Superior temporal gyrus (tissue), 1 donor: ENCODE data around the gene COPS3.
"Not testable (repeated sequence)": the region's sequence is repeated elsewhere in the genome, so short reads cannot be mapped to it uniquely, and the experiment has no call there.

Experiments used
- DNase-seq: peaks from one replicate; pipeline ENCODE4 v3.0.0-alpha.2; 2016; ENCODE audit errors: extremely low spot score

The COPS3 gene

DNA sequence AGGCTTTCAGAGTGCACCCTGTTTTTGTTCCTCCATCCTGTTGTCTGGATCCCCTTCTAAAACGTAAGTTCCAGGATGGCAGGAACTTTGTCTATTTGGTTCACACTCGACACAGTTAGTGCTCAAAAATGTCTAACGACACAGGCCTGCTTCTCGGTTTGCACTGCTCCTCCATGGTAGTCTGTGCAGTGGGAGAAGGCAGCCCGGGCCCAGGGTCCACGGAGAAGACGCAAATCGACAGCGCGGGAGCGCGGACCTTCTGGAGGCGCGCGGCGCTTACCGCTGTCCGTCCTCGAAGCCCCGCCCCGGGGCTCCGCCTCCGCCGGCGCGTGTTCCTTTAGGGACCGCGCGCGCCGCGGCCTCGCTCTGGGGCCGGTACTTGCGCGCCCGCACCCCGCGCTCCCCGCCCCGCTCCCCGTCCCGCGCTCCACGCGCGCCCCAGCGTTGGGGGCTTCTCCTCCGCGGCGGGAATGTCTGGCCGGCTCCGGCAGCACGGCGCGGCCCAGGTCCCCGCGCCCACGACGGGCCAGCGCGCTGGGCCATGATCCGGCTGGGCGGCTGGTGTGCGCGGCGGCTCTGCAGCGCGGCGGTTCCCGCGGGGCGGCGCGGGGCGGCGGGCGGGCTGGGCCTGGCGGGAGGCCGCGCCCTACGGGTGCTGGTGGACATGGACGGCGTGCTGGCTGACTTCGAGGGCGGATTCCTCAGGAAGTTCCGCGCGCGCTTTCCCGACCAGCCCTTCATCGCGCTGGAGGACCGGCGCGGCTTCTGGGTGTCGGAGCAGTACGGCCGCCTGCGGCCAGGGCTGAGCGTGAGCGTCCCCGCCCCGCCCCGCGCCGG lies 22.2 kb upstream of the COPS3 start, which contains the start of gene NT5M:
Gene NT5M, plus strand, starts transcription at position 364 of the 837 bp plus-strand sequence. Its CDS starts 178 bp downstream, at position 542.
- peak; percentile 79 for DNase-seq

DNA sequence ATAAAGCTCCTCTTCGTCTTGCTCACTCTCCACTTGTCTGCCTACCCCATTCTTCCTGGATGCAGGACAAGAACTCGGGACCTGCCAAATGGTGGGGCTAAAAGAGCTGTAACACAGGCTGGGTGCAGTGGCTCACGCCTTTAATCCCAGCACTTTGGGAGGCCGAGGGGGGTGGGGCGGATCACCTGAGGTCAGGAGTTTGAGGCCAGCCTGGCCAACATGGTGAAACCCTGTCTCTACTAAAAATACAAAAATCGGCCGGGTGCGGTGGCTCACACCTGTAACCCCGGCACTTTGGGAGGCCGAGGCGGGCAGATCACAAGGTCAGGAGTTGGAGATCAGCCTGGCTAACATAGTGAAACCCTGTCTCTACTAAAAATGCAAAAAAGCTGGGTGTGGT lies 20.6 kb upstream of the COPS3 start:
- not testable (repeated sequence) for DNase-seq

- DNase-seq: no peak
Observed at GRCh38 chr17:17300624-17301568, 19.9 kb upstream of the COPS3 start.

DNA sequence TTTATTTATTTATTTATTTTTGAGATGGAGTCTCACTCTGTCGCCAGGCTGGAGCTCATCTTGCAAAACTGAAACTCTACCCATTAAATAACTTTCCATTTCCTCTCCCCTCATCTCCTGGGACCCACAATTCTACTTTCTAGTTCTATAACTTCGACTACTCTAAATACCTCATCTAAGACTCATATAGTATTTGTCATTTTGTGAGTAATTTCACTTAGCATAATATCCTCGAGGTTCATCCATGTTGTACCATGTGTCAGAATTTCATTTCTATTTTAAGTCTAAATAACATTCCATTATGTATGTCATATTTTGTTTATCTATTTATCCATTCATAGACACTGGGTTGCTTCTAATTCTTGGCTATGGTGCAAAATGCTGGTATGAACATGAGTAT lies 17.1 kb upstream of the COPS3 start:
- no peak for DNase-seq

- DNase-seq: no peak
Observed at GRCh38 chr17:17297217-17297616, 16.2 kb upstream of the COPS3 start.

DNA sequence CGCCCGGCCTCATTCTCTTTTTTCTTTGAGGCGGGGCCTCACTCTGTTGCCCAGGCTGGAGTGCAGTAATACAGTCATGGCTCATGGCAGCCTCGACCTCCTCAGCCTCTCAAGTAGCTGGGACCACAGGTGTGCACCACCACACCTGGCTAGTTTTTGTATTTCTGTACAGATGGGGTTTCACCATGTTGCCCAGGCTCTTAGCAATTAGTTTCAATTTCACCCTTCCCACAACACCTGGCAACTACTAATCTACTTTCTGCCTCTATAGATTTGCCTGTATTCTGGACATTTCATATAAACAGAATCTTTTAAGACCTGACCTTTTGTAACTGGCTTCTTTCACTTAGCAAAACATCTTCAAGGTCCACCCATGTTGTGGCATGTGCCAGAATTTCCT lies 14.1 kb upstream of the COPS3 start:
- DNase-seq: no peak

GRCh38 chr17:17289701-17290100 lies 8.7 kb upstream of the COPS3 start:
- DNase-seq: no peak

DNA sequence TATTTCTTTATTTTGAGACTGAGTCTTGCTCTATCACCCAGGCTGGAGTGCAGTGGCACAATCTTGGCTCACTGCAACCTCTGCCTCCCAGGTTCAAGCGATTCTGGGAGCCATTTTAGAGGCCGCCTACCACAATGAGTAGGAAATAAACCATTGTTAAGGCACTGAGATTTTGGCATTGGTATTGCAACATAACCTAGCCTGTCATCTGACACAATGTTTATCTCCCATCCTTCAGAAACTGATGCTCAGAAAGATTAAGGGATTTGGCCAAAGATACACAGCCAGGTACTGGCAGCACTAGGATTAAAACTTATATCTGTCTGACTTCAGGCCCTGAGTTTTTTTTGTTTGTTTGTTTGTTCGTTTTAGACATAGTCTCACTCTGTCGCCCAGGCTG lies 8.0 kb upstream of the COPS3 start:
- DNase-seq: no peak

DNA sequence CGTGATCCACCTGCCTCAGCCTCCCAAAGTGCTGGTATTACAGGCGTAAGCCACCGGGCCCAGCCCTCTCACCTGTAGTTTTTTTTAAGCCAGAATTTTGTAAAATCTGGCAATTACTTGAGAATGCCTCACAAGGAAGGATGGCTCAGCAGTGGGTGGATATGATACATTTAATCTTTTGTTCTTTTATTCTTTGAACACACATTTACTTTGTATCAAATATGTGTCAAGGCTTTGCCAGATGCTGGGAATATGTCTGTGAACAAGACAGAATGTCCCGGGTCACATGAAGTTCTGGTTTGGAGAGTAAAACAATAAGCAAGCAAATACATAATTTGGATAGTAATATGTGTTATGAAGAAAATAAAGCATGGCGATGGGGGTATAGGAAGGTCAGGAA lies 4.9 kb upstream of the COPS3 start:
- DNase-seq: no peak

DNA sequence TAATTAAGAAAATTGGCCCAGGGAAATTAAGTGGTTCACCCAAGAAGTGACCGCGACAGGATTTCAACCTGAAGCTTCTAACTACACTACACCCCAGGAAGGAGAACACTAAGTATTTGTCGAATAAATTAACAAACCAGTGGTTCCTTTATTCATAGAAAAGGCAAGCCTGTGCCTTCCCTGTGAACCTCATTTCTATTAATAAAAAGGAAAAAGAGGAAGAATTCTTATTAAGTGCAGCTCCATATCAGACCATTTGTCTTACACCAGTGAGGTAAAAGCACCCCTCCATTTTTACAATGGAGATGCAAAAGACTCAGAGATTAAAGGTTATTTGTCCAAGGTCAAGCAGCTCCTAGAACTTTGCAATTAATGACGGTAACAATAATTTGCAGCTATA lies 1.7 kb downstream of the COPS3 start:
- no peak for DNase-seq

- DNase-seq: not testable (repeated sequence)
Observed at GRCh38 chr17:17277431-17277830, 3.6 kb downstream of the COPS3 start.

DNA sequence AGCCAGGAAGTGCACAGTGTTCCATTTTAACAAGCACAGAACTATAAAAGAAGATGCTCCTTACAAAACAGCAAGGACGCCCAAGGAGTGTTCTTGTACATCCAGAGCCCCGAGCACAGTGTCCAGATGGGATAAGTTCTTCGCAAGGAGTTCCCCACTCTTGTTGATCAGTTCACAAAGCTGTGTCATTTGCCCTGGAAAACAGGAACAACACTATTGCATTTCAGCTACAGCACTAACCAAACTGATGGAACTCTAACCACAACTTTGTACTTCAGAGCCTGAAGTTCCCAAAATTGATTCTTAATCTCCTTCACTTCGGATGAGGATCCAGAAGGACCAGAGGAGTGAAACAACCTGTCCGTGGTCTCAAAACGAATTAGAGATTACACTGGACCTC lies 5.1 kb downstream of the COPS3 start:
- no peak for DNase-seq

DNA sequence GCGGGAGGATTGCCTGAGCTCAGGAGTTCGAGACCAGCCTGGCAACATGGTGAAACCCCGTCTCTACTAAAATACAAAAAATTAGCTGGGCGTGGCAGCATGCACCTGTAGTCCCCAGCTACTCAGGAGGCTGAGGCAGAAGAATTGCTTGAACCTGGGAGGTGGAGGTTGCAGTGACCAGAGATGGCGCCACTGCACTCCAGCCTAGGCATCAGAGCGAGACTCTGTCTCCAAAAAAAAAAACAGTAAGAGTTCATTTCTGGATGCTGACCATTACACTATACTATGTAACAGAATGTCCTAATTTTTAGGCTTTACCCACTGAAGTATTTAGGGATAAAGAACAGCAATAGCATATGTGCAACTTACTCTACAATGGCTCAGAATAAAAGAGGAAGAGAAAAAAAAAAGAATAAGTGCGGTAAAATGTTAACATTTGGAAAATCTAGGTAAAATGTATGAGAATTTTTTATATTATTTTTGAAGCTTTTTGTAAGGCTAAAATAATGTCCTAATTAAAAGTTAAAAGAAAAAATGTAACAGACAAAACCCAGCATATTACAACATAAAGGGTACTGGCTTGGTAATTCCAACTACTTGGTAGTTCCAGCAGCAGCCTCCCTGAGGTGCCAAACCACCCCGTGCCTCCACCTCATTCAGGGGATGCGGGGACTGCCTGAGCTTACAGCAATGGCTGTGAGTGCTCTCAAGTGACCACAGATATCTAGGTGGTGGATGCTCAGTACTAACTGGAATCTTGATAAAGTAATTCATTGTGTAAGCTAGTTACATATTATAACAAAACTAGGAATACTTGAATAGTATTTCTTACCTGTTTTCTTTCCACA lies 10.9 kb downstream of the COPS3 start:
- no peak for DNase-seq

- no peak for DNase-seq
Observed at GRCh38 chr17:17264430-17264829, 16.6 kb downstream of the COPS3 start.

- peak; percentile 83 for DNase-seq
Observed at GRCh38 chr17:17258998-17259397, 22.0 kb downstream of the COPS3 start.

GRCh38 chr17:17258011-17258410 lies 23.0 kb downstream of the COPS3 start:
- DNase-seq: no peak

DNA sequence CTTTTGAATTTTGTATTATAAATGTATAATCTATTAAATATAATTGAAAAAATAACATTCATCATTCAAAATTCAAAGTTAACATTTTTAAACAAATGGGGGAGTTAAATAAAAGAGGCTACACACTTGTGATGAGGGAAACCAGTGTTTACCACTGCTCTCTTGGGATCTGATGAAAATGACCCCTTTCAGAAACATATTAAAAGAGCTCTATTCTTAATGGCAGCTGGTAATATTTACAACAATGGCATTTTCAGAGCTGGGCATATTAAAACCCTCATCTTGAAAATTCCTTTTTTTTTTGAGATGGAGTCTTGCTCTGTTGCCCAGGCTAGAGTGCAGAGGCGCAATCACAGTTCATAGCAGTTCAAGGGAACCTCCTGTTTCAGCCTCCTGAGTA lies 24.7 kb downstream of the COPS3 start:
- DNase-seq: peak; percentile 47

GRCh38 chr17:17255689-17256088 lies 25.4 kb downstream of the COPS3 start:
- not testable (repeated sequence) for DNase-seq

DNA sequence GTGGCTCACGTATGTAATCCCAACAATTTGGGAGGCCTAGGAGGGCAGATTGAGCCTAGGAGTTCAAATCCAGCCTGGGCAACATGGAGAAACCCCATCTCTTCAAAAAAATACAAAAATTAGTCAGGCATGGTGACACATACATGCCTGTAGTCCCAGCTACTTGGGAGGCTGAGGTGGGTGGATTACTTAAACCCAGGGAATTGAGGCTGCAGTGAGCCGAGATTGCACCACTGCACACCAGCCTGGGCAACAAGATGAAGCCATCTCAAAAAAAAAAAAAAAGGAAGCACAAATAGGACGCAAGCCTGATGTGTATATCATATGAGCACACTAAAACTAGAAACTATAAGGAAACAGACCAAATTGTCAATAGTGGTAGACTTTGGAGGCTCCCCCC lies 27.0 kb downstream of the COPS3 start:
- DNase-seq: no peak

GRCh38 chr17:17253406-17253805 lies 27.6 kb downstream of the COPS3 start:
- DNase-seq: no peak

DNA sequence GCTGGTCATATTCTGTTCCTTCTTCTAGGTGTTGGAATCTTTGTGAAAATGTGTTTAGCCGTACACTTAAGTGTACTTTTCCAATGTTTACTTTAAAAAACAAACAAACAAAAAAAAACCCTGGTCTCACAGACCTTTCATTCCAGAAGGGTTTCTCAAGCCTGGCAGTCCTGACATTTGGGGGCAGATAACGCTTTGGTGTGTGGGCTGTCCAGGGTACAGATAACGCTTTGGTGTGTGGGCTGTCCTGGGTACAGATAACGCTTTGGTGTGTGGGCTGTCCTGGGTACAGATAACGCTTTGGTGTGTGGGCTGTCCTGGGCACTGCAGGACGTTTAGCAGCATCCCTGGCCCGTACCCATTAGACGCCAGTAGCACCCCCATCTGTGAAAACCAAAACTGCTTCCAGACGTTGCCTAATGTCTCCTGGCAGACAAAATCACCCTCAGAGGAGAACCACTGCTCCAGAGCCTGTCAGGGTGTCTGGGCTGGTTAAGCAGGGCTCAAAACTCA lies 28.8 kb downstream of the COPS3 start:
- peak; percentile 6 for DNase-seq
